Pancreas (tissue), 10 donors: ENCODE data around the gene PCYT1A. TPM values are rescaled to one million over a fixed set of nuclear protein-coding genes. Genes with fewer than 3 reads are reported as not detected.

ENCODE experiments used
- ATAC-seq, 4 donors: fragments of 200-7000 bp; cut with Tn5 transposase; one replicate each; pipeline versions ENCODE4 v1.8.0 to v1.9.1; 2020; ENCODE audit warnings: mild to moderate bottlenecking in 4 of 4, moderate library complexity in 4 of 4
- DNase-seq, 6 donors: peaks; one replicate each; pipeline ENCODE4 v3.0.0-alpha.2; 2020
- FAIRE-seq: peaks from 2 replicates; lab custom pipeline; 2012; peaks lifted over from hg19 to GRCh38; lab: Jason Lieb, UNC
- H3K27ac ChIP-seq, 4 donors: fragments of 200-600 bp; sonication (generic); 1 replicate in 3 of 4; 2 replicates in 1 of 4; pipeline versions ENCODE4 v1.5.0 to v1.8.0; 2020
- H3K27me3 ChIP-seq, 4 donors: fragments of 200-600 bp; one replicate each; pipeline ENCODE4 v1.8.0; 2021
- H3K36me3 ChIP-seq, 3 donors: fragments of 200-600 bp; sonication (generic) in 1 of 3; one replicate each; pipeline versions ENCODE4 v1.5.0 to v1.8.0; 2020 to 2021
- H3K4me1 ChIP-seq, 3 donors: fragments of 200-600 bp; one replicate each; pipeline ENCODE4 v1.8.0; 2021
- H3K4me3 ChIP-seq, 4 donors: fragments of 200-600 bp; sonication (generic) in 2 of 4; one replicate each; pipeline versions ENCODE4 v1.5.0 to v1.8.0; 2020 to 2021
- H3K9me3 ChIP-seq, 4 donors: fragments of 200-600 bp; one replicate each; pipeline ENCODE4 v1.8.0; 2021
- WGBS, 2 donors: extraction: QIAGEN DNeasy Blood & Tissue Kit; methylation state at CpG; one replicate each; pipeline ENCODE4 v1.1.7; 2013; 5-methylcytosine and 5-hydroxymethylcytosine counted together
- intact Hi-C, 3 donors: fragments of 100-400 bp; cut with DNase I; formaldehyde crosslinking; loops; one replicate each; pipeline versions ENCODE4 v1.11.1 to v1.14.2; 2022
- polyA plus RNA-seq, 2 donors: library from polyadenylated mRNA; stranded (reverse); fragments of 200-250 nt; gene quantifications; one replicate each; pipeline ENCODE4 v1.2.3, GENCODE V29; 2013
- total RNA-seq, 6 donors: library from RNA; stranded (reverse); fragmentation: NEBNext Ultra II Directional in 4 of 6; extraction: Animal tissue kit (Norgen Biotek cat#: 25700) in 4 of 6; gene quantifications; one replicate each; pipeline versions ENCODE4 v1.2.1 to v1.2.4, GENCODE V29; 2021 to 2023
- TF ChIP-seq, protein P1 (sequence below), 4 donors: fragments of 200-600 bp; sonication (generic) in 3 of 4; IDR thresholded peaks; one replicate each; pipeline versions ENCODE4 v1.5.0 to v1.8.0; 2021; ENCODE audit warnings: antibody characterized with exemption in 4 of 4
- donor health status: healthy with polysubstance abuse.
- donor health status: DM: no; HTN: no; CAD: no; lungs with moderate emphysema.
- donor health status: DM: no; HTN: no; CAD: no.
- donor health status: control.
- donor health status: control.
- donor health status: Bipolar disorder and iron deficiency.
- donor health status: DM: yes; HTN: yes; CAD: no.
- donor health status: DM: no; HTN: no; CAD: no.
- donor health status: DM: no; HTN: no; CAD: no.
- donor health status: DM: yes; HTN: yes; CAD: no.

PCYT1A gene
- total and polyA plus RNA-seq, 8 donors = 14.1 to 26.0 (median 16.5) TPM

DNA sequence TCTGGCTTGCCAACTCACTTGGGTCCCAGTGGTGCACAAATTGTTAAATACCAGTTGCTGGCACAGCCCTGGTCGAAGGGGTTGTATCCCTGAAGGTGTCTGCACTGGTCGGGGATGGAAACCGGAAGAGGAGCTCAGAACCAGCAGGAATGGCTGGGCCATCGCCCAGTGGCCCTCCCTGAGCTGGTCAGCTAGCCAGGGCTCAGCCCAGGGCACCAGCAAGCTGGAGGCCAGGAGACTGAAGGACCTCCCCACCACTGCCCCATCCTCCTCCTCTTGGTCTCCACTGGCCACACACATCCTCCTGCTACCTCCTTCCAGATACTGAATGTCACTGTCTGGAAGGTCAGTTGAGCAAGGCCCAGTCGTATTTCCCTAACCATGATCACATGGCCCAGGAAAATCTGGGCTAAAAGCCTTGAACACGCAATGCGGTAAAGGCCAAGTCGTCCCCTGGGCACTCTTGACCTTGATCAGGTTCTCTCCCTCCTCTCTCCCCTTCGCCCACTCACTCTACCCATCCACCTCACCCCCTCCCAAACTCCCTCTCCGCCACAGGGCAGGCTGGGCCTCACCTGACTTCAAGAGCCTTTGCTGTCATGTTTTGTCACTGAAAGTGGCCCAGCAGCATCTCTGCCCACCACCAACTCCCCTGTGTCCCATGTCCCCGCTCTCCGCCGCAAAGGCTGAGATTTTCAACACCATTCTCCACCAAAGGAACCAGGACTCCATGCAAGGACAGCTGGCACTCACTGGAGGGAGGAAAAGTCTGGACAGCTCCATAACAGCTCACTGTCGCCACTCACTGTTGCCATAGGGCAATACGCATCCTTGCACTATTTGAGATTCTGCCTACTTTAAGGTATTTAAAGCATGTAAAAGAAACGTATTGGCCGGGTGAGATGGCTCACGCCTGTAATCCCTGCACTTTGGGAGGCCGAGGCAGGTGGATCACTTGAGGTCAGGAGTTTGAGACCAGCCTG, 88.5 kb downstream of the PCYT1A start:
- peaks cover 0 to 6% (median under 1%) of the 10 kb centered on the region in 3 donors for H3K4me1 ChIP-seq
- no peak for FAIRE-seq
- intact Hi-C loops = loop anchor here in 2 of 3 donors (5.0 to 10.0 kb wide), 2 partner anchors 124 to 127 kb away; no protein-coding TSS in a partner anchor
- no peak overlapping the region for H3K27ac ChIP-seq
- no peak for ATAC-seq
- no peaks in the 10 kb centered on the region for H3K27me3 ChIP-seq
- no peak for DNase-seq
- no peak overlapping the region for H3K4me3 ChIP-seq
- TF ChIP-seq, protein P1, sequence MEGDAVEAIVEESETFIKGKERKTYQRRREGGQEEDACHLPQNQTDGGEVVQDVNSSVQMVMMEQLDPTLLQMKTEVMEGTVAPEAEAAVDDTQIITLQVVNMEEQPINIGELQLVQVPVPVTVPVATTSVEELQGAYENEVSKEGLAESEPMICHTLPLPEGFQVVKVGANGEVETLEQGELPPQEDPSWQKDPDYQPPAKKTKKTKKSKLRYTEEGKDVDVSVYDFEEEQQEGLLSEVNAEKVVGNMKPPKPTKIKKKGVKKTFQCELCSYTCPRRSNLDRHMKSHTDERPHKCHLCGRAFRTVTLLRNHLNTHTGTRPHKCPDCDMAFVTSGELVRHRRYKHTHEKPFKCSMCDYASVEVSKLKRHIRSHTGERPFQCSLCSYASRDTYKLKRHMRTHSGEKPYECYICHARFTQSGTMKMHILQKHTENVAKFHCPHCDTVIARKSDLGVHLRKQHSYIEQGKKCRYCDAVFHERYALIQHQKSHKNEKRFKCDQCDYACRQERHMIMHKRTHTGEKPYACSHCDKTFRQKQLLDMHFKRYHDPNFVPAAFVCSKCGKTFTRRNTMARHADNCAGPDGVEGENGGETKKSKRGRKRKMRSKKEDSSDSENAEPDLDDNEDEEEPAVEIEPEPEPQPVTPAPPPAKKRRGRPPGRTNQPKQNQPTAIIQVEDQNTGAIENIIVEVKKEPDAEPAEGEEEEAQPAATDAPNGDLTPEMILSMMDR (IDR thresholded peaks at IDR 0.05) = no peak
- 74 to 80% methylated on average over 18 of the region's 19 CpGs for WGBS, 2 donors
- no peaks in the 10 kb centered on the region for H3K9me3 ChIP-seq
- H3K36me3 ChIP-seq = no peaks in the 10 kb centered on the region

- Histone ChIP-seq H3K4me1 (peaks cover 0 to 13% (median 10%) of the 10 kb centered on the region in 3 donors), H3K27ac (no peak overlapping the region), H3K36me3 (no peaks in the 10 kb centered on the region), H3K4me3 (no peak overlapping the region), H3K27me3 (no peaks in the 10 kb centered on the region), H3K9me3 (no peaks in the 10 kb centered on the region)
- TF ChIP-seq, protein P1 (IDR thresholded peaks at IDR 0.05) = no peak
- ATAC-seq (no peak), FAIRE-seq (no peak), DNase-seq (no peak)
- intact Hi-C loops = loop anchor here in 2 of 3 donors (5.0 to 10.0 kb wide), 2 partner anchors 123 to 126 kb away; no protein-coding TSS in a partner anchor
- 83 to 84% methylated on average over 15 of the region's 15 CpGs for WGBS, 2 donors
Measured at GRCh38 chr3:196198081-196198675, 89.3 kb downstream of the PCYT1A start.

- DNase-seq = no peak
- ATAC-seq = no peak
- Histone ChIP-seq H3K4me3 (no peak overlapping the region), H3K27me3 (no peaks in the 10 kb centered on the region), H3K4me1 (peaks cover 0 to 19% (median 12%) of the 10 kb centered on the region in 3 donors), H3K9me3 (no peaks in the 10 kb centered on the region), H3K27ac (no peak overlapping the region), H3K36me3 (no peaks in the 10 kb centered on the region)
- WGBS, 2 donors = 80% methylated on average over 17 of the region's 17 CpGs
- intact Hi-C loops = loop anchor here (2.0 to 10.0 kb wide), 3 partner anchors 123 to 125 kb away; no protein-coding TSS in a partner anchor
- no peak for FAIRE-seq
- TF ChIP-seq, protein P1 (IDR thresholded peaks at IDR 0.05) = no peak
Measured at GRCh38 chr3:196197524-196197923, 90.0 kb downstream of the PCYT1A start.

GRCh38 chr3:196195664-196196265, 91.8 kb downstream of the PCYT1A start:
- WGBS, 2 donors = 75 to 76% methylated on average over 14 of the region's 14 CpGs
- Histone ChIP-seq H3K9me3 (no peaks in the 10 kb centered on the region), H3K27ac (no peak overlapping the region), H3K4me1 (peaks cover 0 to 20% (median 12%) of the 10 kb centered on the region in 3 donors), H3K27me3 (no peaks in the 10 kb centered on the region), H3K36me3 (no peaks in the 10 kb centered on the region), H3K4me3 (no peak overlapping the region)
- TF ChIP-seq, protein P1 (IDR thresholded peaks at IDR 0.05) = no peak
- no peak for DNase-seq
- no peak for FAIRE-seq
- intact Hi-C loops = loop anchor here (2.0 to 10.0 kb wide), 3 partner anchors 121 to 123 kb away; no protein-coding TSS in a partner anchor
- ATAC-seq = no peak
